Memory B cell (primary cell): Measurements from ENCODE around the gene CDH15.

ENCODE experiments used
- ATAC-seq: fragments of 150-1000 bp; cut with Tn5 transposase; 2 replicates; pipeline ENCODE4 v1.10.0; 2021; ENCODE audit warnings: low read depth, mild to moderate bottlenecking, moderate library complexity
- DNase-seq, 2 donors: peaks; one replicate each; pipeline ENCODE4 v3.0.0; 2022; ENCODE audit warnings: low spot score in 2 of 2
- H3K27ac Mint-ChIP-seq: one replicate; pipeline ENCODE4 v1.8.0; 2022; ENCODE audit warnings: mild to moderate bottlenecking, moderate library complexity, mixed read lengths
- H3K27me3 Mint-ChIP-seq: one replicate; pipeline ENCODE4 v1.8.0; 2022; ENCODE audit warnings: mixed read lengths
- H3K36me3 Mint-ChIP-seq: one replicate; pipeline ENCODE4 v1.8.0; 2022; ENCODE audit warnings: mild to moderate bottlenecking, mixed read lengths
- H3K4me1 Mint-ChIP-seq: one replicate; pipeline ENCODE4 v1.8.0; 2022; ENCODE audit warnings: mixed read lengths
- H3K4me3 Mint-ChIP-seq: one replicate; pipeline ENCODE4 v1.8.0; 2022; ENCODE audit warnings: mild to moderate bottlenecking, moderate library complexity, mixed read lengths
- H3K9me3 Mint-ChIP-seq: one replicate; pipeline ENCODE4 v1.8.0; 2022; ENCODE audit warnings: mixed read lengths

Gene CDH15

DNA sequence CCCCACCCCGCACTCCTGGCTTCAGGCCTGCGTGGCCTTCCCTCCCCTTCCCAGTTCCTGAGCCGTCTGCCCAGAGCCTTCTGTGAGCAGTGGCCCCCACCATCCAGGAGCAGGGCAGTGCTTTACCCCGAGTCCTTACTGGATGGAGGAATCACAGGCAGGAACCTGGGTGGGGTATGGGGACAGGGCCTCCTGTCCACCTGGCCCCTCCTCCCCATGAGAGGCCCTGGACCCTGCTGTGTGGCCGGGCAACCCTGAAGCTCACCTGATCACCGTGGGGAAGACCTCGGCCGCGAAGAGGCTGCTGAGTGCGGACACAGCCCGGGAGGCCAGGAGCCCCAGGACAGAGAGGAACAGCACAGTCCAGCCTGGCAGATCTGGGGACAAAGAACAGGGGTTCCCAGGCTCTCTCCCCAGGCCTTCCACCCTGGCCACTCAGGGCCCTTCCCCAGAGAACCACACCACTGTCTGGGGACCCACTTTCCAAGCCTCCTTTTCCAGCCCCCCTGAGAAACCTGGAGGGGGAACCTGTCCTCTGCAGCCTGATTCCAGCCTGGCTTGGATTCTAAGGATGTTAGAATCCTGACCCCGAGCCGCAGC, 25.6 kb downstream of the CDH15 start:
- Mint-ChIP-seq H3K4me1 (peaks cover 3% of the 10 kb centered on the region), H3K4me3 (no peak overlapping the region), H3K27me3 (peaks cover 6% of the 10 kb centered on the region), H3K36me3 (no peaks in the 10 kb centered on the region), H3K9me3 (no peaks in the 10 kb centered on the region), H3K27ac (no peak overlapping the region)
- no peak for ATAC-seq
- DNase-seq: no peak

DNA sequence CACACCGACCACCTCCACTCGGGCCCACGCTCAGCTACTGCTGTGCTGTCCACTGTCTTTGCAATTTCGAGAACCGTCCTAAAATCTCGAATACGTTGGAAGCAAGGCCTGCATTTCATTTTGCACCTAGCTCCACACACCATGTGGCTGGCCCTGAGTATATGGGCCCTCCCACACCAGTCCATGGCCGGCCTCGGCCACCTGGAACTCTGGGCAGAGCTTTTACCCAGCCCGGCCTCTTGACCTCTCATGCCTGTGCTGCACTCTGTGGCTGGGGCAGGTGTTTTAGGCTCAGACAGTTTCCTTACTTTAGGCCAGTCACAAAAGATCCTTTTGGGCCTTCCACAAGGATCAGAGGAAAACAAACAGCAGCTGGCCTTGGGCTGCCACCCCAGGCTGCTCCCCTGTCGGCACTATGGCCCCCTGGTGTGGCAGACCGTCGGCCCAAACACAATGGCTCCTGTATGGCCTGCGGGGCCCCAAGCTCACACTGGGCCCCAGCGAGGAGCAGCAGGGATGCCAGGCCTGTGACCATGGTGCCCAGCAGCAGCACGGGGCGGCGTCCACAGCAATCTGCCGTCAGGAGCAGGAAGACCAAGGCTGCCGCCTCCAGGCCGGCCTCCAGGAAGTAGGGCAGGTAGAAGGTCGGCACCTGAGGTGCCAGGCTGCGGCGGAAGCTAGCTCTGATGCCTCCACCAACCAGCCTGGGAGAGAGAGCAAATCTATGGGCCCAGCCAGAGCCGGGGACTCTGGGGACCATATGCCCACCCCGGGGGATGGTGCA, 26.3 kb downstream of the CDH15 start:
- DNase-seq: no peak
- H3K36me3 Mint-ChIP-seq: no peaks in the 10 kb centered on the region
- peaks cover 3% of the 10 kb centered on the region for H3K4me1 Mint-ChIP-seq
- no peak for ATAC-seq
- H3K9me3 Mint-ChIP-seq: no peaks in the 10 kb centered on the region
- no peak overlapping the region for H3K27ac Mint-ChIP-seq
- peaks cover 12% of the 10 kb centered on the region for H3K27me3 Mint-ChIP-seq
- no peak overlapping the region for H3K4me3 Mint-ChIP-seq

DNA sequence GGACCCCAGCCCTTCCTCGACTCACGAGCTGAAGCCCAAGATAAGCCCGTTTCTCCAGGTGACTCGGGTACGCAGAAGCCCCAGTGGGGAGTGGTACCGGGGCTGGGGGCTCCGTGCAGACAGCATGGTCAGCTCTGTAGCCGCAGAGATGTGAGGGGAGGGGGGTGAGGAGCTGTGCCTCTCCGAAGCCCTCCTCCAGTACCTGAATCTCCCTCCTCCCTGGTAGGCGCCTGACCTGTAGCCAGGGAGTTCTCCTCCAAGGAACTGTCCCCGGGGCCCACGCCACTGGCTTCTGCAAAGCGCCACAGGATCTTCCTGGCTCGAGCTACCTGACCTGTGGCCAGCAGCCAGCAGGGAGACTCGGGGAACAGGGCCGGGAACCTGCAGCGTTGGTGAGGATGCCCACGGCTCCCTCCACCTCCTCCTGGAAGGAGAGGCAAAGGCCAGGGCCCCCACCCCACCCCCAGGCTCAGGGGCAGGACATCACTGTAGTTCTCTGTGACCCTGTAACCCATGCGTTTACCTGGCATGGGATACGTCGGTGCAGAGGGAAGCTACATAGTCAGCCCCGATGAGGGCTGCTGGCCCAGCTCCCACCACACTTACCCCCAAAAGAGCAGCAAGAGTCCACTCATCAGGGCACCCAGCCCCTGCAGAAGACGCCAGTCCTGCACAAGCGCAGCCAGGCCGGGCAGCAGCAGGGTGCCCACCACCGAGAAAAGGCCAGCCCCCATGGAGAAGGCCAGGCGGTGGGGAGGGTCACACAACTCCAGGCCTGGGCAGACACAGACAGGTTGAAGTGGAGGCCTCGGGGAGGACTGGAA, 27.1 kb downstream of the CDH15 start:
- Mint-ChIP-seq H3K4me1 (peaks cover 3% of the 10 kb centered on the region), H3K9me3 (peaks cover 4% of the 10 kb centered on the region), H3K36me3 (no peaks in the 10 kb centered on the region), H3K27ac (no peak overlapping the region), H3K4me3 (no peak overlapping the region), H3K27me3 (peaks cover 18% of the 10 kb centered on the region)
- no peak for DNase-seq
- ATAC-seq: no peak

DNA sequence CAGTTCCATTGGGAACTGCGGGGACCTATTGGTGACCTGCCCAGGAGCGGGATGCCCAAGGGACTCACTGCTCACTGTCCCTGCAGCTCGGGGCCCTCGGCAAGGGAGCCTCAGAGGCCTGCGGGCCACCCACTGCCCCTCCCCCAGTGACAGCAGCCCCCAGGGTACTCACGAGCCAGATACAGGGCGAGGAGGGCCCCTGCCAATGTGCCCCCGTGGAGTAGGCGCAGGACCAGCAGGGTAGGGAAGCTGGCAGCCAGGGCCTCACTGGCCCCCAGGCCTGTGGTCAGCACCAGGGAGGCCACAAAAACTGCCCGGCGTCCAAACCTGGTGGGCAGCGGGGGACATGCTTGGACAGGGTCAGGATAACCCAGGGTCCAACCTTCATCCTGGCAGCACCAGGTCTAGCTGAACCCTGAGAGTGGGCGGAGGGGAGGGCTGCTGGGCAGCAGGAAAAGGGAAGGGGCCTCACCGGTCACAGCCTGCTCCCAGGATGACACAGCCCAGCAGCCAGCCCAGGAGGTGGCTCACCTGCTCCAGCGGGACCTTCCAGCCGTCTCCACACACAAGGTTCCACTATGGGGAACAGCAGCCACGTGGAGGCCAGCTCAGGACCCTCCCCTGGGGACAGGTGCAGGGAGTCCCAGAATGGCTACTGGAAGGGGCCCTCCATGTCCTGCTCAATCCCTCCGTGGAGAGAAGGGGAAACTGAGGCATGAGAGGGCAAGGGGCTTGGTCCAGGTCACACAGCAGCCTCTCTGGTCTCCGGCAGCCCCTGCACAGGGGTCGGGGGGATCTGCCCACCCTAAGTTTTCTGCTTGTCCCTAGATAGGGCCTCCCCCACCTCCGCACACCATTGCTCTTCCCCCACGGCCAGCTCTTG, 27.9 kb downstream of the CDH15 start:
- DNase-seq (no peak), ATAC-seq (no peak)
- Mint-ChIP-seq H3K4me3 (no peak overlapping the region), H3K36me3 (no peaks in the 10 kb centered on the region), H3K27ac (no peak overlapping the region), H3K4me1 (peaks cover 3% of the 10 kb centered on the region), H3K27me3 (peaks cover 24% of the 10 kb centered on the region), H3K9me3 (peaks cover 4% of the 10 kb centered on the region)

DNA sequence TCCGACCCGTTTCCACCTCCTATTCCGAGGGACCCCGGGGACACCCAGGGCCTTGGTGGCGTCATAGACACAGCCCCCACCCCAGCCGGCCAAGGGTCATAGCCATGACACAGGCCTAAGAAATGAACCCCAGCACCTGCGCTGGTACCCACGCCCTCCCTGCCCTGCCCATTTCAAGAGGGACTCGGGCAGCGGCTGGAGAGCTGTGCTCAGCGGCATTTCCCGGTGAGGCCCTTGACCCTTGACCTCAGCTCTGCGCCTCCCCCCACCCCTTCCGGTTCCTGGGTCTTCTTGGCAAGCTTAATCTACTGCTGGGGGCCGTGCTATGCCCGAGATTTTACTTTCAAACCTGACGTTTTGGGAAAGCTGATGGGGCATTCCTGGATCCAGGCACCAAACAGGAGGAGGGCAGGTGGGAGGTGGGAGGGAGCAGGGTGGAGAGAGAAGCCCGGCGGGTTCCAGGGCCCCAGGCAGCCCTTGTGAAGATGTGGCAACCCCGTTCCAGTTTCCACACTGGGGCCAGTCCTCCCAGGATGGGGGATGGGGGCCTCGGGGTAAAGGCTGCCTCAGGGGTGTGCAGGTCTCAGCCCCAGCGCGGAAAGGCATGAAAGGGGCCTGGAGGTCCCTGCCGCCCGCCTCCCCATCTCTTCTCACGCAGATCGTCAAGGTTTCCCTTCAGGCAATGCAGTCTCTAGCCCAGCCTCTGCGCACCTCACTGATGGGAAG, 28.7 kb downstream of the CDH15 start, which contains the start of gene SLC22A31:
TSS of gene SLC22A31 (minus strand) at position 414 of the 726 bp plus-strand sequence. CDS start at position 378, 36 bp downstream.
- no peak for DNase-seq
- Mint-ChIP-seq H3K9me3 (peaks cover 4% of the 10 kb centered on the region), H3K36me3 (no peaks in the 10 kb centered on the region), H3K4me1 (peaks cover 3% of the 10 kb centered on the region), H3K27ac (no peak within 1 kb of the TSS), H3K27me3 (peaks cover 24% of the 10 kb centered on the region), H3K4me3 (no peak within 1 kb of the TSS)
- ATAC-seq: no peak

DNA sequence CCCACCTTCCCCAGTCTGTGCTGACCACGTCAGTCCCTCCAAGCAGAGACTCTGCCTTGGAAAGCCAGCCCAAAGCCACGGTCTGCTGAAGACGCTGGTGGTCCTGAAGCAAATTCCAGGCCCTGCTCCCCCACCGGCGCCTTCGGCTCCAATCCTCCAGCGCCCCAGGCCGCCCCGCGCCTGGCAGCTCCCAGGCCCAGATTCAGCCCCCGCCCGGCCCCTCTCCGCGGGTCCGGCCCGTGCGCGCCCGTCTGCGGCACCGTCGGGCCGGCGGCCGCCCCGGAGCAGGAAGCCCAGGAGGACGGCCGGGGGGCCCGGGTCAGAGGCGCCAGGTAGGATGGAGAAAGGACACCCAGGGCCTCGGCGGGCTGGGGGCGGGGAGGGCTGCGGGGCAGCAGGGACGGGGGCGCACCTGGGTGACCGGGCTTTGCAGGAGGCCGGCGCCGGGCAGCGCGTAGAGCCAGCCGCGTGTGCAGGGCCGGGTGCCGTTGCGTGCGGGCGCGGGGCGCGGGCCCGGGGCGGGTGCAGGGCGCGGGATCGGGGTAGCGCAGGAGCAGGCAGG, 29.4 kb downstream of the CDH15 start:
- Mint-ChIP-seq H3K4me1 (peaks cover 3% of the 10 kb centered on the region), H3K27me3 (peaks cover 24% of the 10 kb centered on the region), H3K36me3 (no peaks in the 10 kb centered on the region), H3K27ac (no peak overlapping the region), H3K9me3 (peaks cover 4% of the 10 kb centered on the region), H3K4me3 (no peak overlapping the region)
- no peak for DNase-seq
- ATAC-seq: no peak

DNA sequence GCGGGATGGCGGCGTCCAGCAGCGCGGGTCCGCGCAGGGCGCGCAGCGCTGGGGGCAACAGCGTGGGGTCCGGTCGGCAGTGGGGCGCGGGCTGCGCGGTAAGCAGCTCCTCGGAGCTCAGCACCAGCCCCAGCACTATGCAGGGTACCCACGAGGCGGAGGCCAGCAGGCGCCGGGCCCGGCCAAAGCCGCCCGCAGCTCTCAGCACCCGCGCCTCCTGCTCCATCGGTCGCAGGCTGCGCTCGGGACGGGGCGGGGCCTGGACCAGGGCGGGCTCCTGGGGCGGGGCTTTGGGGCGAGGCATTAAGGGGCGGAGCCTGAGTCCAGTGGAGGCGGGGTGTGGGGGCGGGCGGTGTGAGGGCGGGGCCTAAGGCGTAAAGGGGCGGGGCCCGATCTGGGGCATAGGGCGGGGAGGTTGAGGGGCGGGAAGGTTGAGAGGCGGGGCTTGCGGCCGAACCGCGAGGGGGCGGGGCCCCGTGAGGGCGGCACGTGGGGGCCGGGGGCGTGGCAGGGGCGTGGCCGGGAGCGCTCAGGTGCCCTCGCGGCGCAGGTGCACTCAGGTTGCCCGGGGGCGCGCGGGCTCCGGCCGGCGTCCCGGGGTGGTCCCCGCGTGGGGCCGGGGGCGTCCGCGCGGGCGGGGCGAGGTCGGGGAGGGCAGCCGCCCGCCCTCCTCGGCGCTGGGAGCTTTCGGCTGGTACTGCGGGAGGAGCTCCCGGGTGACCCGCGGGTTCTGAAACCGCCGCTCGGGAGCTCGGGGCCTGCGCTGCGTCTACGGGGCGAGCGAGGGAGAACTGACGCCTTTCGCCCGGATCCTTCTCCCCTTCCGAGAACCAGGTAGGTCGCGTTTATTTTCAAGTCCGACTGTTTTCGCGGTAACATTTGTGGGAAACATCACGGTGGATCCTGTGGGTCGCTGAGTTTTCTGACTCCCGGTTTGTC, 30.2 kb downstream of the CDH15 start:
- peaks cover 4% of the 10 kb centered on the region for H3K9me3 Mint-ChIP-seq
- no peak overlapping the region for H3K27ac Mint-ChIP-seq

DNA sequence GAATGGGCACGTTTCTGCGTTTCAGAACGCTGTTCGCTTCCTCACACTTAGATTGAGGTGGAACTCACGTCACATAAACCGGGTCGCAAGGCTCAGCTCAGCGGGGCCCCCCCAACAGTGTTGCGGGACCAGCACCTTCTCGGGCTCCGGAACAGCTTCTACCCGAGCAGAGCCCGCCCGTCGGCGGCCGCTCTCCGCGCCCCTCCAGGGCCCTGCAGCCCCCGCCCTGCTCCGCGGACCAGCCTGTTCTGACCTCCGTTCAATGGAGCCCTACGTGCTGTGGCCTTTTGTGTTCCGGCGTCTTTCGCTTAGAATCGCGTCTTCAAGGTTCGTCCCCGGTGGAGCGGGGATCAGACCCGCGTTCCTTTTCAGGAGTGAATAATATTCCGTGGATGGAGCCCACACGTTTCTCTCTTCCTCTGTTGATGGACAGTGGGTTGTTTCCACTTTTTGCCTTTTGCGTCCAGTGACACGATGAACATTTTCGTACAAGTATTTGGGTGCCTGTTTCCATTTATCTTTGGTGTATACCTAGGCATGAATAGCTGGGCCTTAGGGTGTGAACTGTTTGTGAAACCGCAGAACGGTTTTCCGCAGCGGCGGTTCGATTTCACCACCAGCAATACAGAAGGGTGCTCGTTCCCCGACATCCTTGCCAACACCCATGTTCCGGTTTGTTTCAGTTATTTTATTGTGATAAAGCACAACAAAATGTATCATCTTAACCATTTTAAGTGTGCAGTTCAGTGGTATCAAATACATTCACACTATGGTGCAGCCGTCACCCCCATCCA, 31.1 kb downstream of the CDH15 start:
- Mint-ChIP-seq H3K4me3 (no peak overlapping the region), H3K27me3 (peaks cover 24% of the 10 kb centered on the region), H3K36me3 (no peaks in the 10 kb centered on the region), H3K4me1 (peaks cover 3% of the 10 kb centered on the region), H3K9me3 (peaks cover 4% of the 10 kb centered on the region), H3K27ac (no peak overlapping the region)
- ATAC-seq (no peak), DNase-seq (no peak)

More for the DNA sequence above, 30.2 kb downstream of the CDH15 start:
- peak; percentile 59 to 74 for DNase-seq
- peak; percentile 81 for ATAC-seq
- no peaks in the 10 kb centered on the region for H3K36me3 Mint-ChIP-seq
- peaks cover 24% of the 10 kb centered on the region for H3K27me3 Mint-ChIP-seq
- peaks cover 3% of the 10 kb centered on the region for H3K4me1 Mint-ChIP-seq
- no peak overlapping the region for H3K4me3 Mint-ChIP-seq

GRCh38 chr16:89207993-89208392, 36.4 kb downstream of the CDH15 start:
- Mint-ChIP-seq H3K9me3 (peaks cover 2% of the 10 kb centered on the region), H3K4me1 (peaks cover 7% of the 10 kb centered on the region), H3K27ac (no peak overlapping the region), H3K27me3 (peaks cover 23% of the 10 kb centered on the region), H3K36me3 (no peaks in the 10 kb centered on the region), H3K4me3 (no peak overlapping the region)
- ATAC-seq (no peak), DNase-seq (no peak)

DNA sequence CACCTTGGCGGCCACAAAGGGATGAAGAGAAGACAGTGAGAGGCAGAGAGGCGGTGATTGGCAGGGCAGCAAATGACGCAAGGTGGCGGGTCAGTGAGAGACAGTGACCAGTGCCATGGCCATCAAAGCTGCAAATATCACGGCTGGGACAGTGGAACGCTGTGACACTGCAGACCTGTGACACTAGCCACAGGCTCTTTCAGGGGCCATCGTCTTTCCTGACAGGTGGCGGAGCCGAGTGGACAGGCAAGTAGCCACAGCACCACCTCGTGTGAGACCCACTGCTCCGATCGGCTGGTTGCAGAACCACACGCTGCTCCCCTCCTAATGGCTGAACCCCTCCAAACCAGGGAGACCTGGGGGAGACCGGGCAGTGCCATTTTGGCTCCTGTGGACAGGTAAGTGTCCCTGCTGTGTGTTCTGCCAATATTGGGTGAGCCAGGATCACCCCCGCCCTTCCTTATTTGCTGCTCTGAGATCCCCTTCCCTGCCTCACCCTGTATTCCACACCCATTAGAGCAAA, 38.0 kb downstream of the CDH15 start:
- ATAC-seq: no peak
- no peak for DNase-seq
- H3K27me3 Mint-ChIP-seq: peaks cover 12% of the 10 kb centered on the region
- no peaks in the 10 kb centered on the region for H3K36me3 Mint-ChIP-seq
- no peaks in the 10 kb centered on the region for H3K9me3 Mint-ChIP-seq
- H3K4me3 Mint-ChIP-seq: no peak overlapping the region
- H3K27ac Mint-ChIP-seq: no peak overlapping the region
- peaks cover 7% of the 10 kb centered on the region for H3K4me1 Mint-ChIP-seq

- Mint-ChIP-seq H3K27ac (no peak overlapping the region), H3K4me1 (peaks cover 7% of the 10 kb centered on the region), H3K27me3 (peaks cover 12% of the 10 kb centered on the region), H3K9me3 (no peaks in the 10 kb centered on the region), H3K4me3 (no peak overlapping the region), H3K36me3 (no peaks in the 10 kb centered on the region)
- ATAC-seq: peak; percentile 73
- no peak for DNase-seq
These were observed 38.8 kb downstream of the CDH15 start for GRCh38 chr16:89210165-89210903.
